Testis (tissue), 3 donors: Measurements from ENCODE around the gene BRAF. TPM values are rescaled to one million over a fixed set of nuclear protein-coding genes. Genes with fewer than 3 reads are reported as not detected.

Experiments used
- DNase-seq: peaks from one replicate; pipeline ENCODE4 v3.0.0-alpha.2; 2019
- H3K27ac ChIP-seq, 2 donors: fragments of 200-600 bp; sonication (generic); one replicate each; pipeline ENCODE4 v1.5.1; 2019
- H3K27me3 ChIP-seq: fragments of 200-600 bp; sonication (generic); one replicate; pipeline ENCODE4 v1.5.1; 2019
- H3K36me3 ChIP-seq: fragments of 200-600 bp; sonication (generic); one replicate; pipeline ENCODE4 v1.5.1; 2017; ENCODE audit warnings: low read depth; ENCODE audit errors: missing control alignments
- H3K4me1 ChIP-seq: fragments of 200-600 bp; sonication (generic); one replicate; pipeline ENCODE4 v1.5.1; 2019
- H3K4me3 ChIP-seq, 2 donors: fragments of 200-600 bp; sonication (generic); one replicate each; pipeline ENCODE4 v1.5.1; 2017 to 2019
- H3K9me3 ChIP-seq: fragments of 200-600 bp; sonication (generic); one replicate; pipeline ENCODE4 v1.5.1; 2017
- POLR2A ChIP-seq: fragments of 450-650 bp; IDR thresholded peaks from one replicate; pipeline ENCODE4 v1.6.1; 2017; ENCODE audit warnings: antibody characterized with exemption, mild to moderate bottlenecking, moderate library complexity
- WGBS, 2 donors: methylation state at CpG; one replicate each; pipeline ENCODE4 v1.1.5; 2018; 5-methylcytosine and 5-hydroxymethylcytosine counted together
- intact Hi-C: fragments of 100-400 bp; cut with DNase I; formaldehyde crosslinking; loops from one replicate; pipeline ENCODE4 v1.15.1; 2023; ENCODE audit warnings: low total_unique reads
- polyA plus RNA-seq: library from polyadenylated mRNA; stranded (reverse); fragments of 350-450 nt; fragmentation: Illumina TruSeq; extraction: RNeasy Lipid Tissue Mini Kit (QIAGEN cat#74804); gene quantifications from one replicate; pipeline ENCODE4 v1.2.3, GENCODE V29; 2014; ENCODE audit warnings: low read depth, low replicate concordance; ENCODE audit not compliant: insufficient read depth
- total RNA-seq, 2 donors: library from RNA; depleted of rRNA; stranded (reverse); fragments of >200 nt; gene quantifications; one replicate each; pipeline ENCODE4 v1.2.3, GENCODE V29; 2016
- TF ChIP-seq, protein P1 (sequence below), 3 experiments: fragments of 450-650 bp in 2 of 3; fragments of 200-600 bp in 1 of 3; sonication (generic) in 1 of 3; IDR thresholded peaks; one replicate each; pipeline ENCODE4 v1.5.1; 2016 to 2019; ENCODE audit warnings: antibody characterized with exemption in 3 of 3, mild to moderate bottlenecking in 2 of 3, moderate library complexity in 1 of 3

BRAF gene
- total and polyA plus RNA-seq, 3 donors from 2014 or later, result 63.3 to 124 (median 82.6) TPM

DNA sequence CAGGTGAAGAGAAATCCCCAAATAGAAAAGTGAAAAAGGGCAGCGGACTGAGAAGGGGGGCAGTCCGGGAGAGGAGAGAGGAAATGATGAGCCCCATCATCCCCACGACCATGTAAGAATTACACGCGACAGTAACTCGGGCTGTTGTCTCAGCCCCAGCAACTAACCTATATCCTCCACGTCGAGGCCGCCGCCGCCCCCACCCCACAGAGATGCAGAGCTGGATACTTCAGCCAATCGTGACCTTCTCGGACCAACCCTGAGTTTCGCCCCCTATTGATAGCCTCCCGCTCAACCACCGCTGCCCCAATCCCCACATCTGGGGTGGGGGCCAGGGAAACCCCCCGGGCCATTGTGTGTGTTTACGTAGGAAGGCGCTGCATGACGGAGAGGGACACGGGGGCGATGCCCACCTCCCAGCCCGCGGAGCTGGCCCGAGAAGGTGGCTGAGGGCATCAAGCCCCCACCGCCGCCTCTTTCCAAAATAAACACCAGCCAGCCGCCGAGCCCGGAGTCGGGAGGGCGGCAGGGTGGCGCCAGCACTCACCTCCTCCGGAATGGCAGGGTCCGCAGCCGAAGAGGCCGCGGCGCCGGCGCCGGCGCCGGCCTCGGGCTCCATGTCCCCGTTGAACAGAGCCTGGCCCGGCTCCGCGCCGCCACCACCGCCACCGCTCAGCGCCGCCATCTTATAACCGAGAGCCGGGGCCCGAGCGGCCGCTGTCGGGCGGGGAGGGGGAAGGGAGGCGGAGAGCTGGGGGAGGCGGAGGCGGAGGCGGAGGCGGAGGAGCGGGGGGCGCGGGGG lies 509 bp downstream of the BRAF start:
- intact Hi-C loops, result no loop called here
- peaks cover 10% of the 10 kb centered on the region for H3K4me1 ChIP-seq
- H3K27ac ChIP-seq, result peak overlapping the region; percentile 99 to 100
- DNase-seq, result peak; percentile 83
- H3K27me3 ChIP-seq, result no peaks in the 10 kb centered on the region
- 0 to 1% methylated on average over 3 to 39 of the region's 69 CpGs for WGBS, 2 donors
- H3K36me3 ChIP-seq, result no peaks in the 10 kb centered on the region
- no peaks in the 10 kb centered on the region for H3K9me3 ChIP-seq
- H3K4me3 ChIP-seq, result peak overlapping the region; percentile 98 to 99
- TF ChIP-seq, protein P1, sequence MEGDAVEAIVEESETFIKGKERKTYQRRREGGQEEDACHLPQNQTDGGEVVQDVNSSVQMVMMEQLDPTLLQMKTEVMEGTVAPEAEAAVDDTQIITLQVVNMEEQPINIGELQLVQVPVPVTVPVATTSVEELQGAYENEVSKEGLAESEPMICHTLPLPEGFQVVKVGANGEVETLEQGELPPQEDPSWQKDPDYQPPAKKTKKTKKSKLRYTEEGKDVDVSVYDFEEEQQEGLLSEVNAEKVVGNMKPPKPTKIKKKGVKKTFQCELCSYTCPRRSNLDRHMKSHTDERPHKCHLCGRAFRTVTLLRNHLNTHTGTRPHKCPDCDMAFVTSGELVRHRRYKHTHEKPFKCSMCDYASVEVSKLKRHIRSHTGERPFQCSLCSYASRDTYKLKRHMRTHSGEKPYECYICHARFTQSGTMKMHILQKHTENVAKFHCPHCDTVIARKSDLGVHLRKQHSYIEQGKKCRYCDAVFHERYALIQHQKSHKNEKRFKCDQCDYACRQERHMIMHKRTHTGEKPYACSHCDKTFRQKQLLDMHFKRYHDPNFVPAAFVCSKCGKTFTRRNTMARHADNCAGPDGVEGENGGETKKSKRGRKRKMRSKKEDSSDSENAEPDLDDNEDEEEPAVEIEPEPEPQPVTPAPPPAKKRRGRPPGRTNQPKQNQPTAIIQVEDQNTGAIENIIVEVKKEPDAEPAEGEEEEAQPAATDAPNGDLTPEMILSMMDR (IDR thresholded peaks at IDR 0.05), result peak in 2 of 3 experiments; percentile 3 to 49
- no peak for TF ChIP-seq POLR2A

DNA sequence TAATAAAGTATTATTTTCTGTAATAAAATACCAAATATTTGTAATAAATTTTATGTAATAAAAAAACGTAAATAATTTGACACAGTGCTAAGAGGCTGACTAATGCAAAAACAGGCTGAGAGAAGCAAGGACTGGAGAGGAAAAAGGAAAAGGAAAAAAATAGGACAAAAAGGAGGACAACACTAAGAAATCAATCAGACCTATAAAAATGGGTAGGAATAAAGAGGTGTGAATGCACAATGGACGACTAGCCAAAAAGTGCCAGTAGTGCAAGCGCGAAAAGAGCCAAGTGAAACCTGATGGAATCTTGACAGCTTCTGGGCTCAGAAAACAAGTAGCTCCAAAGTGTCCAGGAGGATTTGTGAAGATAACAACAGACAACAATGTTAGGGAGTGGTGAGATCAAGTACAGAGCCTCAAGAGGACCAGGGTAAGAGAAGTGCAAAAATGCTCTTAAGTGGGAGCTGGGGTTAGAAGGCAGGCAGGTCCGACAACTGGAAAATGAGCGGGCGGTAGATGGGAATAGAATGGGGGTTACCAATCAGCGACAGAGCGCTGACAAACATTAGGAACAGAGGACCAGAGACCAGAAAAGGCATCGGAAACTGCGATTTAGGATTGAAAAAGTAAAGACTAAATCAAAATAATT lies 1.2 kb downstream of the BRAF start:
- H3K9me3 ChIP-seq, result no peaks in the 10 kb centered on the region
- peak; percentile 26 for DNase-seq
- TF ChIP-seq POLR2A, result no peak
- TF ChIP-seq, protein P1 (IDR thresholded peaks at IDR 0.05), result no peak
- 2 to 3% methylated on average over 11 of the region's 11 CpGs for WGBS, 2 donors
- intact Hi-C loops, result no loop called here
- peak overlapping the region; percentile 98 to 99 for H3K4me3 ChIP-seq
- peak overlapping the region; percentile 99 to 100 for H3K27ac ChIP-seq
- no peaks in the 10 kb centered on the region for H3K36me3 ChIP-seq
- no peaks in the 10 kb centered on the region for H3K27me3 ChIP-seq
- H3K4me1 ChIP-seq, result peaks cover 10% of the 10 kb centered on the region

DNA sequence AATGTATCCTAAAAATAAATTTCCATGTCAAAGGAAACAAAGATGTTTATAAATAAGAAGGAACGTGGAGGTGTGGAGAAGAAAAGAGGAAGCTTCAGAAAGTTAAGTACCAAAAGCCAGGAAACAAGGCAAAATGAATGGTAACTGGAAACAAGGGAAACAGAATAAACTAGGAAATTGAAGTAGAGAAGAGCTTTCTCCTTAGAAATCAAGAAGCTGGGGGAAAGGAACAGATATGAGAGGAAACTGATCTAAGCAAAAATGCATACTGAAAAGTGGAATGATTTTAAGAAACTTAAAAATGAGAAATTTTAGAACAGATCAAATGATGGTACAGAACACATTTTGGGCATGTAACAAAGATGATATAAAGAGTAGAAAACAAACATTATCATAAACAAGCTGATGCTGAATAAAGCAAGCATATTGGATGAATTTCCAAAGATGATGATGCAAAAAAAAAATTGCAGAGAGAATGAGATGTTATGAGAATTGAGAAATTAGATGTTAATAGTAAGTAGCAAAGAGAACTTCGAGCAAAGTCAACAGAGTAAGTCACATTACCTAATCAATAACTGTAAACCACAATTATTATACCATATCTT lies 1.9 kb downstream of the BRAF start:
- Histone ChIP-seq H3K9me3 (no peaks in the 10 kb centered on the region), H3K27ac (no peak overlapping the region), H3K4me3 (no peak overlapping the region), H3K27me3 (no peaks in the 10 kb centered on the region), H3K36me3 (no peaks in the 10 kb centered on the region), H3K4me1 (peaks cover 10% of the 10 kb centered on the region)
- 33 to 35% methylated on average over 2 of the region's 2 CpGs for WGBS, 2 donors
- no peak for DNase-seq
- no peak for TF ChIP-seq POLR2A
- TF ChIP-seq, protein P1 (IDR thresholded peaks at IDR 0.05), result no peak
- intact Hi-C loops, result no loop called here

DNA sequence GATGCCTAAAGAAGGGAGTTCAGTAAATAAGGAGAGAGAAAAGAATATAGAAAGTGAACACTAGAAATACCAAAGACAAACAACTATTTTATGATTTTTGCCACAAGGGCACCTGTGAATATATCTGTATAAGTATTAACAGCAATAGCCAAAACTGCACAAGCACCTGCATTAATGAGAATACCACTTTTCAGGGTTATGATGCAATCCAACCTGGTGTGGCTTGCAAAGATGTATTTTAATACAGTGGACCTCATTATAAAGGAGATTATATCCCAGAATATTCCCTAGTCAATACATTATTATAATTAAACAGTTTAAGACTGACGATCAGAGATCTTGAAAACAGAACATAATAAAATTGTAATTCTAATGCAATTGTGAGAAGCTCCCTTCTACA lies 4.0 kb downstream of the BRAF start:
- Histone ChIP-seq H3K4me3 (no peak overlapping the region), H3K9me3 (no peaks in the 10 kb centered on the region), H3K4me1 (peaks cover 10% of the 10 kb centered on the region), H3K27ac (no peak overlapping the region), H3K36me3 (no peaks in the 10 kb centered on the region), H3K27me3 (no peaks in the 10 kb centered on the region)
- WGBS, 2 donors, result 71 to 83% methylated on average over 1 of the region's 1 CpG
- no peak for DNase-seq
- intact Hi-C loops, result no loop called here
- TF ChIP-seq, protein P1 (IDR thresholded peaks at IDR 0.05), result no peak
- TF ChIP-seq POLR2A, result no peak
